Measurements from ENCODE around the gene GAD2.
A peak's percentile ranks its signal among the peaks of the same experiment; 100 is the strongest.

The GAD2 gene

DNA sequence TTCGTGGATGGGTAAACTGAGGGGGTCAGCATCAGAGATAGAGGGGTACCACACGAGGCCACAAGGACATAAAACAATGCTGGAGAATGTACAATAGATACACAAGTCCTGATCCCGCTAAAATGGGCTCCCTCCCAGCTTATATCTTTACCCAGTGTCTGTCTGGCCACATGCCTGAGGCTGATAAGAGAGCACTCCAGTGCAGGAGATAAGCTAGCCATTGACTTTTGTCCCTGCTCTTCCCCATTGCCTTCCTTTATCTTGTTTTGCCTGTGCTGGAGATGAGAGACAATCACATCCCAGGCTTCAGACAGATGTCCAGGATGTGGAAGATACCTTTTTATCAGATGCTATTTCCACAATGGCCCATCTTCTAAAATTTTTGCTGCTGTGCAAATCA, 6.0 kb downstream of the GAD2 start:
- no peak for DNase-seq

DNA sequence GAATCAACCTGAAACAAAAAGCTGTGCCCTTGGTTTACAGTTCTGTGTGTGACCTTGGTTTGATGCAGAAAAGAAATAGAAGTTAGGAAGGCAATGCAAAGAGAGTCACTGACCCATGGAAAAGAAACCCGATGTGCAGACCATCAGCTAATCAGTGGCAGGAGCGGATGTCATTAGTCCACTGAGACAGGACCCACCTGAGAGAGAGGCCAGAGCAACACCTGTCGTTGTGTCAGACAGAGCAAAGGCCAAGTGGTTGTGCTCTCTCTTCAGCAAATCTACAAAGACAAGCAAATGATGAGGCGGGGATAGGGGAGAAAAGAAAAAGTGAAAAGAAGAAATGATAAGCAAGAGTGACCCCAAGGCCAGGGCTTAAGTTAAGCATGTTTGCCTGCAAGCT, 8.7 kb downstream of the GAD2 start:
- DNase-seq: no peak

DNA sequence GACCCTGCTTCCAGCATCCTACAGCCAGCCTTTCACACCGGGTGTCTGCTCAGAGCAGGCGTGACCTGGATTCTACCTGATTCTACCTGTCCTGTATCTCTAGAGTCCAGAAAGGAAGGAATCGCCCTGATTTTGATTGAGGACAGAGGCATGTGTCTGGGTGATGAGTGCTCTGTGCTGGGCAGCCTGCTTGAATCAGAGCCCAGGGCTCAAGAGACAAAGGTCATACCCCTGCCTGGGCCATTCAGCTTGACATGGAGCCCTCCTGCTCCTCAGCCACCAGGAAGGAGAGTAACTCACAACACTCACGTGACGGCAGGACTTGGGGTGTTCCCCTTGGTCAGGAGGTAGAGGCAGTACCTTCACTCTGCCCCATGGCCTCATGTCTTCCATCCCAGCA, 11.2 kb downstream of the GAD2 start:
- DNase-seq: no peak

DNA sequence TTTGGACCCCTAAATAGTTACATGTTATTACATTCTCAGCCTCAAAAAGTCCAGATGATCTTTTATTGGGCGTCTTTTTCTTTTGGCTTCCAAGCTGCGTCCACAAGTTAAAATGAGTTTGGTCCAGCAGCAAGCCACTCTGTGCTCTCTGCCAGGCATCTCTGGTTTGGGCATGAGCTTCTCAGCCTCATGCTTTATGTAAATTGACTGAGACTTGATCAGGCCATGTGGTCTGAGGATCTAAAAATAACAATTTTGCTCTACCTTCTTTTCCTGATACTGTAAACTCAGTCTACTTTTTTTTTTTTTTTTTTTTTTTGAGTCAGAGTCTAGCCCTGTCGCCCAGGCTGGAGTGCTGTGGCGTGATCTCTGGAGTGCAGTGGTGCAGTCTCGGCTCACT, 15.6 kb downstream of the GAD2 start:
- DNase-seq: no peak

DNA sequence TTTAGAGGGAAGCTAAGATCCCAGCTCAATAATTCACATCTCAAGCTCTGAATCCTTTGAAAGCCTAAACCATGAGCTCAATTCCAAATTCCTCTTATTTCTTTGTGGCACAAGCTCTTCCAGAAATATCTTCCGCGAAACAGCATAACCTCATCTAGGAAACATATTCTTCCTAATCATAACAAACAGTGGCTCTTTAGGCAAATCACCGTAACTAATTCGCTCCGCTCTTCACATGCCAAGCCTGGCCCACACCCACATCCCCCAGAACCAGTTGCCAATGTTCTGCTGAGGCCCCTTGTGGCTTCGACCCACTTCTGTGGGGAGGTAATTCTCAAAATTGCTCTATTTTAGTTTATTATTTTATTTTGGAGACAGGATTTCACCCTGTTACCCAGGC, 19.2 kb downstream of the GAD2 start:
- DNase-seq: no peak

DNA sequence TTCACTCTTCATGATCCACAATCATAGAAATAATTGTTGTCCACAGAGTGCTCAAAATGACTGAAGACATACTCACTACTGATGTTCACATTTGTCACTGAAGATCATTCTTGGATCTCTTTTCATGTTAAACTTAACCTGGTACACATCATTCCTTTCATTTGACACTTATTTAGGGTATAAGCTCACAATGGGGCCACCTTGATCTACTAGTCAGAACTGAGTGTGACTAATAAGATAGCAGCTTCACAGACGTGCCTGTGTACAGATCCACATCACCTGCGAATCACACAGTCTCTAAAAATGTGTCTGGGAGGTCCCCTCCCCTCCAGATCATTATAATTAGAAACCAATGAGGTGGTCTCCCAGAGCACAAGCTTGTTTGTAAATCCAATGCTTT, 21.8 kb downstream of the GAD2 start:
- DNase-seq: no peak

DNA sequence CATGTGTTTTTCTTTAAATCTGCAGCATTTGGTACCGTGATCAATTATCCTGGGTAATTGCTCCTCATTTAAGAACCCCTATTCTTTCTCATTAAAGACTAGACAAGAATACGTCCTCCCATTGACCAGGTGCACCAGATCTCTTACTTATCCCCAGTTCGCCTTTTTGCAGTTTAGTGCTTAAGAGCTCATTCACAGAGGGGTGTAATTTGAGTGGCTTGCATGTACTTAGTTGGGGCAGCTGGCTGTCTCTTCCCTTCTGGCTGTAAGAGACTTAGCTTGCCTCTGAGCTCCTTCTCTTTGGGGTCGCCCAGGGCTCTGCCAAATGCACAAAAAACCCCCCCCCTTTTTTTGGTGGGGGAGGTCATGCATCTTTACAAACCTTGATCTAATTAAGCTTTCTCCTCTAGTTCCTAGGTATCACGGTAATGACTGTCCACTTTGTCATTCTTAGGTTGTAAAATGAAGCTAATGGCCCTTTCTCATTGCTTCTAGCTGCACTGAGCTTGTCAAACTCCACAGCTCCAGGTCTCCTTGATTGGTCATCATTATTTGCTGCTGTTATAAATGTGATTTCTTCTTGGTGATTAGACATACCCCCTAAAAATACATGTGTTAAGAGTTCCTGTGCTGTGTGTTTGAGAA, 26.3 kb downstream of the GAD2 start:
- peak; percentile 92 for DNase-seq

DNA sequence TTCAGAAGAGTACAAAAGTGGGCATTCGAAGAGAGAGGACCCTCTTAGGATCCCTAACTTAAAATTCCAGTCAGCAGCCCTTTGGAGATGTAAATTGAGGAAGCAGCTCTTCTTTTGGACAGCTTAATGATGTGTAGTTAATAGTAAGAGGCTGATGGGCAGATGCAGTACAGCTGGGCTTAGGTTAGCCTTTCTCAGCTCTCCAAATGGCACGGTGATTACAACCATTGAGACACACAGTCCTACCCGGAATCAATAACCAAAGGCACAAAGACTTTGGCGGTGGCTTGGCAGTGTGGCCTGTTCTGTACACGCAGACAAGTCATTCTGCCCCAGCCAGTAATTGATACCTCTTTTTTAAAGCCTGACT, 26.8 kb downstream of the GAD2 start:
- peak; percentile 54 for DNase-seq

DNA sequence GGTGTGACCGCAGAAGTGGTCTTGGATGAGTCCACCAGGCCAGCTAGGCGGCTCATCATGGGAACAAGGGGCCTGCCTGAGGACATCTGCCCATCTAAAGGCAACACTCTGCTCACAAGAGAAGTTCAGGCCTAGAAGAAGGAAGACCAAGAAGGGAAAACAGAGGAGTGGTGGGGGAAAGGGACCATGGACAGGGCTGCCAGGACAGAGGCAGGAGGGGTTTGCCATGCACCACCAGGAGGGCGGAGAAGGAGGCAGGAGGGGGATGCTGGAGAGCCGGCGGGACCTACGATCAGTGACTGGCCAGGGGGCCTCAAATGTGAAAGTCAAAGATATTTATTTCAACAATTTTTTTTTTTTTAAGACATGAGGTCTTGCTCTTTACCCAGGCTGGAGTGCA, 33.1 kb downstream of the GAD2 start:
- no peak for DNase-seq

DNA sequence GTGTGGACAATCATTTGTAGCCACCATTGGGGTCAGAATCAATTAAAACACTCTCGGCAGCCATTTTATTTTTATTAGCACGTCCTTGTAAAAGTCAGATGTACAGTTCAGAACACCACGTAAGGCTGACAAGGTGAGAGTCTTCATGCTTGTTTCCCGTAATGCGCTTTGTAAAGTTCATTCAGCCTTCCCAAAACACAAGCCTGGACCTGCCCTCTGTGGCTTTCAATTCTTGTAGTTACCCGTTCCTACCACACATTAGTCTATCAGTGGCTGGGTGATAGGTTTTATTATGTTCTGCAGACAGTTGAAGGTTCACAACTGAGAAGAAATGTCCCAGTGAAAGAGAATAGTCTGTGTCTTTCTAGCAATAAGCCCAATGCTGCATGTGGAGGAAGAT, 35.4 kb downstream of the GAD2 start:
- DNase-seq: no peak

DNA sequence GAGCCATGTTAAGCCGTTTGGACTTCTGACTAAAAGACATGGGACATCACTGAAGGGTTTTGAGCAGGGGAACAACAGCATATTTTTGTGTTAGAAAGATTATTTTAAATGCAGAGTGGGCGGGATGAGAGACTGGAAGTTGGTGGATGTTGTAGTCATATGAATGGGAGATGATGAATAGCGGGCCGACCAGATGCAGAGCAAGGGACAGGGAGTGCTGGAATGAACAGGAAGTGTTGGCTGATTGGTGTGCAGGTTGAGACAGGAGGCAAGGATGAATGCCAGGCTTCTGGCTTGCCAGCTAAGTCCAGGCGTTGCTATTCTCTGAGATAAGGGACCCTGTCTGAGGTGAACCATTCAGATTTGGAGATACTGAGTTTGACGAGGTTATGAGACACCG, 38.0 kb downstream of the GAD2 start:
- DNase-seq: no peak

DNA sequence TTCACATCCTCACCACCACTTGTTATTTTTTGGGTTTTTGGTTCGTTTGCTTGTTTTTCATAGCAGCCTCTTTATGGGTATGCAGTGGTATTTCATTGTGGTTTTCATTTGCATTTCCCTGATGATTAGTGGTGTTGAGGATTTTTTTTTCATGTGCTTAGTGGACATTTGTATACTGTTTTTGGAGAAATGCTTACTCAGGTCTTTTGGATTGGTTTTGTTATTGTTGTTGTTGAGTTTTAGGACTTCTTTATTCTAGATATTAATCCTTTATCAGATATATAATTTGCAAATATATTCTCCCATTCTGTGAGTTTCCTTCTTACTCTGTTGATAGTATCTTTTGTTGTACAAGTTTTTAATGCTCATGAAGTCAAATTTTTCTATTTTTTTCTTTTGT, 42.8 kb downstream of the GAD2 start:
- DNase-seq: no peak

DNA sequence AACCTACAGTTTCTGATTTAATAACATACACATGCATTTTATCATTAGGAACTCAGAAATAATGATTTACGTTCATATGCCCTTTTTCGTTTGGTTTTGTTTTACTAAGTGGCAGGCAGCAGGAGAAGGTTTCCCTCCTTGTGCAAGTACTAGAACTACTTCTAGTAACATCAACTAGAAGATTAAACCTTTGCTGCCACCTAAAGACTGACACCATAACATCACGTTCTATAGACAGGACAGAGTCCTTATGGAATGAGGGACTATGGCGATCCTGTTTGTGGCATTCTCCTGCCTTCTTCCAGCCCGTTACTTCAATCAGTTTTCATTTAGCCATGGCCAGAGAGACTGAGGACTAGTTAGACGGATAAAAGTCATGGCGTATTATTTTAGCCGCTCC, 53.2 kb downstream of the GAD2 start:
- DNase-seq: peak; percentile 43

DNA sequence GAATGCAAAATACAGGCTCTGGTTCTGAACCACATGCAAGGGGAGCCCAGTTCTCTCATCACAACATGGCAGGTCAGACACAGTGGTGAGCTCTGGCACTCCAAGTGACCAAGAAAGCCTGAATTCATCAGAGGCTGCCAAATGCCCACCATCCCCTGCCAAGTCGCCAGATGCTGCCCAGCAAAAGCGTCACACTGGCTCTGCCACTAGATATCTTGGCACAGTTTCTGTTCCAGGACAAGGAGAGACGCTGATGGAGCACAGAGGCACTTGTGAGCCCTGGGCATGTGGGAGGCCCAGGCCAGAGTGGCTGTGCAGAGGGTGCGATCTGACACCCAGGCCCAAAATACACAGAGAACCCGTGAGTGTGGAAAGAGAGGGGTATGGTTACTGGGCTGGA, 57.8 kb downstream of the GAD2 start:
- peak; percentile 19 for DNase-seq

DNA sequence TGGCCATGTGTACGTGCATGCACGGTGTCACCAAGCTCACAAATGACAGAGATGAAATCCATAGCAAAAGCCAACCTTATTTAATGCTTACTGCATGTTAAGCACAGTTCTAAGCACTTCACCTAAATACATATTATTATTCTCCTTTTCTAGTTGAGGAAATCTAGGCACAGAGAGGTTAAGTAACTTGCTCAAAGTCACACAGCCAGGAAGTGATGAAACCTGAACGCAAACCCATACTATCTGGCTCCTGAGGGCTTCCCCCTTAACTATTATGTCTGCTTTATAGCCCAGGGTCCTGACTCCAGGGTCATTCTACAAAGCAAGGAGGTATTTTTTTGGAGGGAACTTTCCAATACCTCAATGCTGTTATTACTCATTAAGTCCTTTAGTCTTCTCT, 61.7 kb downstream of the GAD2 start:
- DNase-seq: no peak

DNA sequence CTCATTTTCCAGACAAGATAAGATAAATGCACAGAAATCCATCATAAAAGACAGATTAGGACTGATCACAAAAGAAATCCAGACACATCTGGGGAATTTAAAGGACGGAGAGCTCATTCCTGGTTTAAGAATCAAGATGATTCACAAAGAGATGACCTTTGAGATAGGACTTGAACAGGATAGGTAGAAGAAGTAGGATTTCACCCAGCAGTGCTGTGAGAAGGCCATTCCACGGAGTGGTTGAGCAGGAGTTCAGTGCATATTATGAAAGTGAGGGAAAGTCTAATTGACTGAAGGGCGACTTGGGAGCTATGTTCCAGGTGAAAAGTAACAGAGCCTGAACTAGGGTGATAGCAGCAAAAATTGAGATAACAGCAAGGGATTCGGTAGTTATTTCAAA, 73.7 kb downstream of the GAD2 start:
- no peak for DNase-seq

DNA sequence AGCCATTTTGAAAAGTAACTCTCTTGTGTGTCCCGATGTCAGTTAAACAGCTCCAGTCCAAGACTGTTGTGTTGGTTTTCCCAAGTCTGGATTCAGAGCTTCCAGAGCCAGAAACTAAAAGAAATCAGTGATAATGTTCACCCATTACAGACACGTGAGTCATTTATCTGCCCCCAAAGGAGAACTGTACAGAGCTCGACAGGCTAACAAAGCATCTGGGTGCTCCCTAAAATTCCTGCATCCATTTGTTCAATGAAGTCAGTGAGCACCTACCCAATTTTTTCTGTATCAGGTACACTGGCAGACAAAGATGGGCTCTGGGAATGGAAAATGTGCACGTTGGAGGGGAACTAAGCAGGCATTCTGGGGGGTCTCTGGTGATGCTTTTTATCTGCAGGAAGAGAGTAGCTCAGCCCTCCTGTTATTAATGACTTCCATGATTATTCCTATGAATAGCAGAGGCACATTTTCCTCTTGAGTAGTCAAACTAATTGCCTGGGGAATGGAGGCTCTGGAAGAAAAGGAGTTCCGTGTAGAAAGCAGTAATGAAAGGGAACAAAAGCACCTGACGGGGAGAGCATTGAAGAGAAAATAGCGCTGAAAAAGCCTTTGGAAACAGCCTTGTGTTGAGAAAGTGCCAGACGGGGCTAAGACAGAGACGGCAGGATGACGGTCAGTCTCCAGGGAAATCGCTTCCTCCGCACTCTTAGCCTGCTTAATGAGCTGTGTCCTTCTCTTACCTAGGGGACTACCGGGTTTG, 75.3 kb downstream of the GAD2 start:
- peak; percentile 79 for DNase-seq

DNA sequence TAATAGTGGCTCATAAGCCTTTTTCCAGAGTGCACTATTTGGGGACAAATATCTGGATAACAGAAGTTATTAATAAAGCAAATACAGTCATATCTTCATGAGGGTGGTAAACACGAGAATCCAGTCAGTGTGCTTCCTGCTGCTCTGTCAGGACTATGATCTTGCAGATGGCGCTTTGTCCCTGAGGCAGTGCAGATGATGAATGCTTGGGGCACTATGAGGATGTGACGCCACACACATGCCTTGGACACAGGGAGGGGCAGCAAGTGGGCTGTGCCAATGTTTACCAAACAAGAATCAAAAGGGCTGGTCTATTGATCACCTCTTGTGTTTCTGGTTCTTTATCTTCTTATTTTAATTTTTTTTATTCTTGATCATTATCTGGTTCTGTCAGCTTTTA, 79.8 kb downstream of the GAD2 start:
- no peak for DNase-seq

DNA sequence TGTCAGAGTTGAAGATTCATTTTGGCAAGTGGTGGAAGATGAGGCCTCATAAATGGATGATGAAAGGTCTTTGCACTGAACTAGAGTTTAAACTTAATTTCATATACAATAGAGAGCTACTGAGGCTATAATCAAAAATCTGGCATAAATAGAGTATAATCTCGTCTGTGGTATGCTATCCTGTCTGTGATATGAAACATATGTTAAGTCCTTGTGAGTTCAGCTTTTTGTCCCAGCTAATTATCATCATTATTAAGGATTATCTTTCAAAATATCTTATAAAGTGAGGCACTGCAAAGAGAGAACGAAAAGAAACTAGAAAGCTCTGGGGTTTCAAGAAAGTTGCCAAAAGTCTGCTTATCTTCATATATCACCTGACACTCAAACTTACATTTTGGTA, 83.4 kb downstream of the GAD2 start:
- no peak for DNase-seq

DNA sequence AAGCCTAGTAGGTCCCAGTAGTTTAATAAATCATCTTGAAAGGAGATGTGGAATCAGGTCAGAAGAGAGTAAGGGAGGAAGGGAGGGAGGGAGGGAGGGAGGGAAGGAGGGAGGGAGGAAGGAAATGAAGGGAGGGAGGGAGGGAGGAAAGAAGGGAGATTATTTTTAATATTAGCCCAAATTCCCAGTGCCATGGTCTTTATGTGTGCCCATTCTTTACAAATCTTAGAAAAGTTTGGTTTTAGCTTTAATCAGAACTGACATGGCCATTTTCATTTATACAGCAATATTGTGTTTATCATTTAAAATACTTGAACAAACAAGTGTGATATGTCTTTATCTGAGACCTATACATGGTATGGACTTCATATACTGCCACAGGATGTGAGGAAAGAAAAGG, 86.8 kb downstream of the GAD2 start:
- no peak for DNase-seq

DNA sequence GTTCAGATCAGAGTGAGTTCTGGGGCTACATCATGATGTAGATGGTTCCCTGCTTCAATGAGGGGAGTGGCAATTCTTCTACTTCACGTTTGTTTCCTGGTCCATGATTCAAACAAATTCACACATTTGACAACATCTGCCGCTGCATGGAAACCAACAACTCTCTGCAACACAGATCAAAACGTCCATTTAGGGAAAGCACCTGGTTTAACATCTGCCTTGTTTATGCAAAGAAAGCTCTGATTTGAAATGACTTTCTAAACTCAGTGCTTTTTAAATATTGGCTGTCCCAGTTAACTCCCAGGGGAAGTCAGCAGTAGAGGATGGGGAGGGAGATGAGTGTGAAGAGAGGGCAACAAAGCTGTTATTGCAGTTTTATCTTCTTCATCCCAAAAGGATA, 93.8 kb downstream of the GAD2 start:
- no peak for DNase-seq

DNA sequence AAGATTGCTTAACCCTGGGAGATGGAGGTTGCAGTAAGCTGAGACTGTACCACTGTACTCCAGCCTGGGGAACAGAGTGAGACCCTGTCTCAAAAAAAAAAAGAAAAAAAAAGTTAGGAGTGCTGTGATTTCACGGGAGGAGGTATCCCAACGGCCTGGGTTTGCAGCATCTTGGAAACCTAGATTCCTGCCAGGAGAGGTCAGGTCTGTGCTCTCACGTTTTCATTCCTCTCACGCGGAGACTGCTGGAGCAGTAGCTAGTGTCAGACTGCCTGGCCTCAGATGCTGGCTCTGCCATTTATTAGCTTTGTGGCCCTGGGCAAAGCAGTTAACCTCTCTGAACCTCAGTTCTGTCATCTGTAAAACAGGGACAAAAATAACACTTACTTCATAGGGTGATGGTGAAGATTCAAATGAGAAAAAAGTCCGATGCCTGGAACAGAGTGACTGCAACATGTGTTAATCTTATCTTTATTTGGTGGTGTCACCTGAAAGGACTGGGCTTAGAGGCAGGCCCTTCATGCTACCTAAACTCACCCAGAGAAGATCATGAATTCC, 94.9 kb downstream of the GAD2 start:
- DNase-seq: no peak

DNA sequence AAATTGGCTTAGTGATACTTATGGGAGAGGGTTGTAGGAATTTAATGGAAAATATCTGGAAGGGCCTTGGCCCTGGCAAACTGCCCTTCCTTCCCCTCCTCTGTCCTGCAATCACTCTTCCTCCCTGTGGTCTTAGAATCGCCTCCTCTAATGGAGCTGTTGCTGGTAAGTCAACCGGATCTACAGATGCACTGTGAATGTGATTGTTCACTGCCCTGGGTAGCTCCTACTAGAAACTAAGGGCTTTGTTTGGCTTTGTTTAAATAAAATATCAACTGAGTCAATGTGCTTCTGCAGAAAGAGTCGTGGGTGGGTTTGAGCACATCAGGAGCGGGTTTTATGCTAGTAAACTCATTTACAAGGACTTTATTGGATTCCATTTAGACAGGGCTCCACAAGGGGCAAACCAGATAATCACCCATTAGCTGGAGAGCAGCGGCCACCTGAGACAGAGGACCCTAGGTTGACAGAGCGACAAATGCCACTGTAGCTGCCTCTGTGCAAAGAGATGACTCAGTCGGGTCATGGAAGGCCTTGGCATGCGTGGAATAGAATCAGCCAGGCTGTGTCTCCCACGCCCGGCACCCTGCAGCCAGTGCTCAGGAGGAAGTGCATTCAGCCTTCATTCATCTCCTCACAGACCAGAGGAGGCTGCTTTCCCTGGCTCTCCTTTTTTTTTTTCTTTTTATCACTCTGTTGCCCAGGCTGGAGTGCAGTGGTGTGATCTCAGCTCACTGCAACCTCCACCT, 97.9 kb downstream of the GAD2 start:
- no peak for DNase-seq

DNA sequence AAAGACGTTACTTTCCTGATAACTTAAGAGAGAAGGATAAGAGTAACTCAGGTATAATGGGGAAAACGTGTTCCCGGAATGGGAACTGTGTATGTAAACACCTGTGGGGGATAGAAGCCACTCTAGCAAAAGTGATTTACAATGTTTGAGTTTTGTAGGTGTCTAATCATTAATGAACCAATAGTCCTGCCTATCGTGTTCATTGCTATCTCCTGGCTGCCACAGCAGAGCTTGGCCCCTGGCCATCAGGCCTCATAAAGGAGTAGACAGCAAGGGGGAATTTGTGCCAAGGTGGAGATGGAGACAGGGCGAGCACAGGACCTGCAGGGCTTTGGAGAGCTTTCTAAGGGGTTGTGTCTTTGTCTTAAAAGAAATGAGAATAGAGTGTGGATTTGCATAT, 102.1 kb downstream of the GAD2 start:
- DNase-seq: peak; percentile 26

All from NCI-H1105 treated with DMSO at 0.1 percent for 48 hours (cell line).